ENCODE measurements around the gene ZNF705A.
"Not testable (repeated sequence)": the region's sequence is repeated elsewhere in the genome, so short reads cannot be mapped to it uniquely, and the experiment has no call there.

DNA sequence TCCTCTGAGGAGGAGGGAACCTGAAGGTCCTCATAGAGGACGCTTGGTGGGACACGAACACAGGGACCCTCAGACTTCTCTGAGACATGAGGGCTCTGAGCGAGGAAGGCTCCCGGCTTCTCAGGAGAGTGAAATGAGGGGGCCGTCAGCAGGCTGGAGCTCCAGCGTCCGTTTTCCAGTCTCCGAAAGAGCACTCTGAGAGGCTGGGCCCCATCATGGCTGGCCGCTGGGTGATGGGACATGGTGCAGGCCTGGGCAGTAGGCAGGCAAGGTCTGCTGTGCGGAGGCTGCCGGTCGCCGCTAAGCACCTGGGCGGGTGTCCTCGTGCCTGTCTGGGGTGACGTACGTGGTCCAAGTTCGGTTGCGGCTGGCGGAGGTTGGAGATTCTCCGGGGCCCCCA is 65.0 kb downstream of the ZNF705A start:
- TF ChIP-seq, protein P1, sequence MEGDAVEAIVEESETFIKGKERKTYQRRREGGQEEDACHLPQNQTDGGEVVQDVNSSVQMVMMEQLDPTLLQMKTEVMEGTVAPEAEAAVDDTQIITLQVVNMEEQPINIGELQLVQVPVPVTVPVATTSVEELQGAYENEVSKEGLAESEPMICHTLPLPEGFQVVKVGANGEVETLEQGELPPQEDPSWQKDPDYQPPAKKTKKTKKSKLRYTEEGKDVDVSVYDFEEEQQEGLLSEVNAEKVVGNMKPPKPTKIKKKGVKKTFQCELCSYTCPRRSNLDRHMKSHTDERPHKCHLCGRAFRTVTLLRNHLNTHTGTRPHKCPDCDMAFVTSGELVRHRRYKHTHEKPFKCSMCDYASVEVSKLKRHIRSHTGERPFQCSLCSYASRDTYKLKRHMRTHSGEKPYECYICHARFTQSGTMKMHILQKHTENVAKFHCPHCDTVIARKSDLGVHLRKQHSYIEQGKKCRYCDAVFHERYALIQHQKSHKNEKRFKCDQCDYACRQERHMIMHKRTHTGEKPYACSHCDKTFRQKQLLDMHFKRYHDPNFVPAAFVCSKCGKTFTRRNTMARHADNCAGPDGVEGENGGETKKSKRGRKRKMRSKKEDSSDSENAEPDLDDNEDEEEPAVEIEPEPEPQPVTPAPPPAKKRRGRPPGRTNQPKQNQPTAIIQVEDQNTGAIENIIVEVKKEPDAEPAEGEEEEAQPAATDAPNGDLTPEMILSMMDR (IDR thresholded peaks at IDR 0.05), result not testable (repeated sequence)
- TF ChIP-seq POLR2AphosphoS5 (IDR thresholded peaks at IDR 0.05; ENCODE audit: insufficient read depth in 1 of 2, low read depth in 1 of 2); POLR2A (IDR thresholded peaks at IDR 0.05): not testable (repeated sequence)
